SK-N-SH treated with all-trans-retinoic acid at 6 μM for 48 hours (cell line): ENCODE measurements around the gene TDRD12.

Experiments
- ATAC-seq: fragments of 200-7000 bp; cut with Tn5 transposase; 3 replicates; pipeline ENCODE4 v1.9.1; 2020; ENCODE audit warnings: mild to moderate bottlenecking, moderate library complexity
- ARNTL ChIP-seq: fragments of 450-650 bp; formaldehyde crosslinking; IDR thresholded peaks from 2 replicates; pipeline ENCODE4 v1.5.0; 2020; ENCODE audit warnings: low read depth, mild to moderate bottlenecking, moderate library complexity, borderline replicate concordance
- BACH2 ChIP-seq: fragments of 250-450 bp; sonication (Bioruptor Pico); IDR thresholded peaks from 2 replicates; pipeline ENCODE4 v1.9.0; 2021; ENCODE audit warnings: mild to moderate bottlenecking, borderline replicate concordance
- CREB5 ChIP-seq: fragments of 250-450 bp; sonication (Bioruptor Pico); IDR thresholded peaks from 2 replicates; pipeline ENCODE4 v1.5.1; 2020; ENCODE audit warnings: low read depth, mild to moderate bottlenecking, moderate library complexity
- CSDC2 ChIP-seq: fragments of 250-450 bp; sonication (Bioruptor Pico); IDR thresholded peaks from 2 replicates; pipeline ENCODE4 v1.5.0; 2020; ENCODE audit warnings: mild to moderate bottlenecking, moderate library complexity
- CSRNP3 ChIP-seq: fragments of 250-450 bp; sonication (Bioruptor Pico); IDR thresholded peaks from 2 replicates; pipeline ENCODE4 v1.5.1; 2021; ENCODE audit warnings: mild to moderate bottlenecking, moderate library complexity
- ESRRG ChIP-seq: fragments of 250-450 bp; sonication (Bioruptor Pico); IDR thresholded peaks from 2 replicates; pipeline ENCODE4 v1.6.1; 2021; ENCODE audit warnings: mild to moderate bottlenecking
- GLIS3 ChIP-seq: fragments of 250-450 bp; sonication (Bioruptor Pico); IDR thresholded peaks from 2 replicates; pipeline ENCODE4 v1.5.0; 2020; ENCODE audit warnings: mild to moderate bottlenecking, moderate library complexity
- ISL1 ChIP-seq: fragments of 250-450 bp; sonication (Bioruptor Pico); IDR thresholded peaks from 2 replicates; pipeline ENCODE4 v2.1.2; 2022; ENCODE audit warnings: mild to moderate bottlenecking, moderate library complexity
- OSR1 ChIP-seq: fragments of 250-450 bp; sonication (Bioruptor Pico); IDR thresholded peaks from 2 replicates; pipeline ENCODE4 v1.8.0; 2022; ENCODE audit warnings: moderate library complexity, mild to moderate bottlenecking, inconsistent platforms
- PATZ1 ChIP-seq: fragments of 250-450 bp; sonication (Bioruptor Pico); IDR thresholded peaks from 2 replicates; pipeline ENCODE4 v1.8.0; 2020; ENCODE audit warnings: mild to moderate bottlenecking, moderate library complexity, borderline replicate concordance
- POU6F1 ChIP-seq: fragments of 250-450 bp; sonication (Bioruptor Pico); IDR thresholded peaks from 2 replicates; pipeline ENCODE4 v1.8.0; 2021; ENCODE audit warnings: low read depth, mild to moderate bottlenecking, moderate library complexity, borderline replicate concordance
- PPARA ChIP-seq: fragments of 250-450 bp; sonication (Bioruptor Pico); IDR thresholded peaks from 2 replicates; pipeline ENCODE4 v1.5.0; 2020; ENCODE audit warnings: mild to moderate bottlenecking, borderline replicate concordance
- RARB ChIP-seq: fragments of 250-450 bp; sonication (Bioruptor Pico); IDR thresholded peaks from 2 replicates; pipeline ENCODE4 v1.8.0; 2021; ENCODE audit warnings: mild to moderate bottlenecking, moderate library complexity
- SNAI2 ChIP-seq: fragments of 250-450 bp; sonication (Bioruptor Pico); IDR thresholded peaks from 2 replicates; pipeline ENCODE4 v1.5.0; 2020; ENCODE audit warnings: mild to moderate bottlenecking, moderate library complexity
- TCF4 ChIP-seq: fragments of 250-450 bp; sonication (Bioruptor Pico); IDR thresholded peaks from 2 replicates; pipeline ENCODE4 v1.8.0; 2021; ENCODE audit warnings: mild to moderate bottlenecking, moderate library complexity, borderline replicate concordance
- TOX ChIP-seq: fragments of 250-450 bp; sonication (Bioruptor Pico); IDR thresholded peaks from 2 replicates; pipeline ENCODE4 v1.8.0; 2021; ENCODE audit warnings: mild to moderate bottlenecking, moderate library complexity, borderline replicate concordance
- TSHZ2 ChIP-seq: fragments of 250-450 bp; sonication (Bioruptor Pico); IDR thresholded peaks from 2 replicates; pipeline ENCODE4 v1.5.0; 2020; ENCODE audit warnings: mild to moderate bottlenecking, moderate library complexity
- ZC3H10 ChIP-seq: fragments of 250-450 bp; sonication (Bioruptor Pico); IDR thresholded peaks from 2 replicates; pipeline ENCODE4 v1.5.1; 2021; ENCODE audit warnings: mild to moderate bottlenecking, moderate library complexity
- ZFP3 ChIP-seq: fragments of 250-450 bp; sonication (Bioruptor Pico); IDR thresholded peaks from 2 replicates; pipeline ENCODE4 v1.5.0; 2020; ENCODE audit warnings: mild to moderate bottlenecking, moderate library complexity
- ZFP30 ChIP-seq: fragments of 450-650 bp; formaldehyde crosslinking; IDR thresholded peaks from 2 replicates; pipeline ENCODE4 v1.5.0; 2022; ENCODE audit warnings: mild to moderate bottlenecking, moderate library complexity
- ZNF565 ChIP-seq: fragments of 450-650 bp; formaldehyde crosslinking; conservative IDR thresholded peaks from 2 replicates; pipeline ENCODE4 v1.5.0; 2020; ENCODE audit warnings: low read depth, mild to moderate bottlenecking, moderate library complexity
- ZNF70 ChIP-seq: fragments of 450-650 bp; formaldehyde crosslinking; IDR thresholded peaks from 2 replicates; pipeline ENCODE4 v1.5.0; 2020; ENCODE audit warnings: mild to moderate bottlenecking, moderate library complexity
- ZNF8 ChIP-seq: fragments of 450-650 bp; formaldehyde crosslinking; IDR thresholded peaks from 2 replicates; pipeline ENCODE4 v1.5.0; 2020; ENCODE audit warnings: mild to moderate bottlenecking, moderate library complexity

The TDRD12 gene

GRCh38 chr19:32816555-32817099 is 97.1 kb downstream of the TDRD12 start:
- TF ChIP-seq PPARA (CRISPR knock-in tag): no peak
- no peak for TF ChIP-seq TCF4
- TF ChIP-seq CSRNP3 (CRISPR knock-in tag): no peak
- TF ChIP-seq TOX (CRISPR knock-in tag): no peak
- no peak for TF ChIP-seq GLIS3 (CRISPR knock-in tag)
- TF ChIP-seq ISL1 (CRISPR knock-in tag): no peak
- no peak for TF ChIP-seq ESRRG (CRISPR knock-in tag)
- no peak for TF ChIP-seq CSDC2 (CRISPR knock-in tag)
- TF ChIP-seq OSR1 (CRISPR knock-in tag): no peak
- TF ChIP-seq ZNF8: no peak
- no peak for TF ChIP-seq ZNF565 (CRISPR knock-in tag)
- no peak for TF ChIP-seq CREB5 (CRISPR knock-in tag)
- TF ChIP-seq ZC3H10 (CRISPR knock-in tag): no peak
- TF ChIP-seq ZFP3: no peak
- no peak for TF ChIP-seq BACH2 (CRISPR knock-in tag)
- TF ChIP-seq ZNF70: no peak
- TF ChIP-seq, all 23 proteins: peak for 0

GRCh38 chr19:32817569-32818476 is 98.3 kb downstream of the TDRD12 start:
- no peak for ATAC-seq
- TF ChIP-seq OSR1 (CRISPR knock-in tag): no peak
- no peak for TF ChIP-seq BACH2 (CRISPR knock-in tag)
- TF ChIP-seq ARNTL (CRISPR knock-in tag): no peak
- TF ChIP-seq PPARA (CRISPR knock-in tag): no peak
- no peak for TF ChIP-seq ZFP30 (CRISPR knock-in tag)
- TF ChIP-seq RARB (CRISPR knock-in tag): no peak
- TF ChIP-seq PATZ1: no peak
- no peak for TF ChIP-seq CSRNP3 (CRISPR knock-in tag)
- TF ChIP-seq, all 23 proteins: peak for 0

More at GRCh38 chr19:32816555-32817099, 97.1 kb downstream of the TDRD12 start:
- no peak for ATAC-seq

GRCh38 chr19:32818536-32818935 is 99.0 kb downstream of the TDRD12 start:
- ATAC-seq: no peak
- TF ChIP-seq ZNF8: no peak
- TF ChIP-seq RARB (CRISPR knock-in tag): no peak
- TF ChIP-seq ESRRG (CRISPR knock-in tag): no peak
- TF ChIP-seq ARNTL (CRISPR knock-in tag): no peak
- no peak for TF ChIP-seq TCF4
- TF ChIP-seq BACH2 (CRISPR knock-in tag): no peak
- TF ChIP-seq CREB5 (CRISPR knock-in tag): no peak
- TF ChIP-seq ZNF70: no peak
- TF ChIP-seq SNAI2 (CRISPR knock-in tag): no peak
- TF ChIP-seq ISL1 (CRISPR knock-in tag): no peak
- no peak for TF ChIP-seq TOX (CRISPR knock-in tag)
- TF ChIP-seq ZFP30 (CRISPR knock-in tag): no peak
- TF ChIP-seq ZC3H10 (CRISPR knock-in tag): no peak
- no peak for TF ChIP-seq POU6F1
- TF ChIP-seq ZFP3: no peak
- TF ChIP-seq CSDC2 (CRISPR knock-in tag): no peak
- TF ChIP-seq TSHZ2 (CRISPR knock-in tag): no peak
